Measurements from ENCODE around the gene KRTAP10-1. TPM values are rescaled to one million over a fixed set of nuclear protein-coding genes. Genes with fewer than 3 reads are reported as not detected.

The KRTAP10-1 gene
- total and polyA plus RNA-seq, 2 of the 13 experiments (the other 11 are each of a cell fraction or from before 2014, with no cell fraction given), result not detected

GRCh38 chr21:44575307-44576024 lies 35.5 kb upstream of the KRTAP10-1 start (continued):
- peak; percentile 10; the same call in 1 of the 2 replicates for TF ChIP-seq ZBTB4 (CRISPR knock-in tag; IDR thresholded peaks at IDR 0.05; ENCODE audit: borderline replicate concordance)
- TF ChIP-seq PITX1 (CRISPR knock-in tag; IDR thresholded peaks at IDR 0.05), result no peak
- TF ChIP-seq JDP2 (CRISPR knock-in tag; IDR thresholded peaks at IDR 0.05; ENCODE audit: borderline replicate concordance), result no peak
- 0 out of 2 replicates have a peak, but pooled peaks have one; percentile 31 for TF ChIP-seq SRY (CRISPR knock-in tag; IDR thresholded peaks at IDR 0.05)
- TF ChIP-seq STAT6 (CRISPR knock-in tag; IDR thresholded peaks at IDR 0.05; ENCODE audit: borderline replicate concordance), result no peak
- TF ChIP-seq, protein P1, sequence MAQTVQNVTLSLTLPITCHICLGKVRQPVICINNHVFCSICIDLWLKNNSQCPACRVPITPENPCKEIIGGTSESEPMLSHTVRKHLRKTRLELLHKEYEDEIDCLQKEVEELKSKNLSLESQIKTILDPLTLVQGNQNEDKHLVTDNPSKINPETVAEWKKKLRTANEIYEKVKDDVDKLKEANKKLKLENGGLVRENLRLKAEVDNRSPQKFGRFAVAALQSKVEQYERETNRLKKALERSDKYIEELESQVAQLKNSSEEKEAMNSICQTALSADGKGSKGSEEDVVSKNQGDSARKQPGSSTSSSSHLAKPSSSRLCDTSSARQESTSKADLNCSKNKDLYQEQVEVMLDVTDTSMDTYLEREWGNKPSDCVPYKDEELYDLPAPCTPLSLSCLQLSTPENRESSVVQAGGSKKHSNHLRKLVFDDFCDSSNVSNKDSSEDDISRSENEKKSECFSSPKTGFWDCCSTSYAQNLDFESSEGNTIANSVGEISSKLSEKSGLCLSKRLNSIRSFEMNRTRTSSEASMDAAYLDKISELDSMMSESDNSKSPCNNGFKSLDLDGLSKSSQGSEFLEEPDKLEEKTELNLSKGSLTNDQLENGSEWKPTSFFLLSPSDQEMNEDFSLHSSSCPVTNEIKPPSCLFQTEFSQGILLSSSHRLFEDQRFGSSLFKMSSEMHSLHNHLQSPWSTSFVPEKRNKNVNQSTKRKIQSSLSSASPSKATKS (CRISPR knock-in tag; IDR thresholded peaks at IDR 0.05), result no peak
- TF ChIP-seq ZMYM2 (CRISPR knock-in tag; IDR thresholded peaks at IDR 0.05), result 0 out of 2 replicates have a peak, but pooled peaks have one; percentile 7

Measured in HepG2 (cell line).